Activated CD8-positive, alpha-beta memory T cell treated with anti-CD3 and anti-CD28 coated beads, Interleukin-2, amount 10 ng/mL, durations not matched to agents 7 days and 5 days (primary cell): Measurements from ENCODE around the gene TBCD. TPM values are rescaled to one million over a fixed set of nuclear protein-coding genes. Genes with fewer than 3 reads are reported as not detected.

ENCODE experiments used
- ATAC-seq: fragments of 150-1000 bp; cut with Tn5 transposase; one replicate; pipeline ENCODE4 v1.10.0; 2021; ENCODE audit warnings: moderate library complexity
- CTCF ChIA-PET: fragments of 350-600 bp; sonication (Branson Sonifier 250); formaldehyde crosslinking; loops from one replicate; lab custom pipeline; 2021; ENCODE audit warnings: antibody characterized with exemption; lab: Charles Lee
- DNase-seq: peaks from one replicate; pipeline ENCODE4 v3.0.0-alpha.2; 2020
- H3K27ac Mint-ChIP-seq: one replicate; pipeline ENCODE4 v1.8.0; 2021; ENCODE audit warnings: mild to moderate bottlenecking, mixed read lengths
- H3K27me3 Mint-ChIP-seq: one replicate; pipeline ENCODE4 v1.8.0; 2021; ENCODE audit warnings: mixed read lengths
- H3K36me3 Mint-ChIP-seq: one replicate; pipeline ENCODE4 v1.8.0; 2021; ENCODE audit warnings: mild to moderate bottlenecking, mixed read lengths
- H3K4me1 Mint-ChIP-seq: one replicate; pipeline ENCODE4 v1.8.0; 2021; ENCODE audit warnings: mixed read lengths
- H3K4me3 Mint-ChIP-seq: one replicate; pipeline ENCODE4 v1.8.0; 2021; ENCODE audit warnings: mild to moderate bottlenecking, moderate library complexity, mixed read lengths
- H3K9me3 Mint-ChIP-seq: one replicate; pipeline ENCODE4 v1.8.0; 2022; ENCODE audit warnings: low read depth, mixed read lengths
- total RNA-seq, 2 experiments: library from RNA; stranded (reverse); gene quantifications; one replicate each; pipeline ENCODE4 v1.2.3, GENCODE V29; 2021

The TBCD gene
- total RNA-seq, 2 experiments from 2014 or later, result 105 to 157 TPM

DNA sequence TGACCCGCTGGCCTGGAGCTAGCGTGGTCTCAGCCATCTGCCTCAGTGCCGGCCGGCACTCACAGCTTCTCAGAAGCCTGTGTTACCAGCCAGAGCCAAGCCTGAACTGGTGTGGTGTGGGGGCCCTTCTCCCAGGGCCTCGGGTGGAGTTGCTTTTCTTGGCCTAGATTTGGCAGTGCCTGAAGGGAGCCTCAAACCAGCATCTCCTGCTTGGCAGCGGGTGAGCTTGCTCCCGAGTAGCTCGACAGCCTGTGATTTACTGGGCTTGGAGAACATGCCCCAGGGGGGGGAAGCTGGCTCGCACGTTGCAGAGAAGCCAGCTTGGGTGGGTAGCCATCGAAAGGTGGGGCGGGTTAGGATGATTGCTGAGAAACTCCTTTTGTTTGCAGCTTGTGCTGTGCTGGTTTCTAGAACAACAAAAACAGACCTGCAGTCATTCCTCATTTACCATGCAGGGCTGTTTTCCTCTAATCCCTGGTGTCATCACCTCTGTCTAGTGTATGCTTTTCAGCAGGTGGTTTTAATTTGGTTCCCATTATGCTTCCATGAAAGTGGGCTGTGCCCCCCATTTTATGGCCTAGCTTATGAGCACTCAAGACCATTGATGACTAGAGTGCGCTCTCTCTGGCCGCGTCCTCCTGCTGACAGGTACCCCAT, 42.2 kb downstream of the TBCD start:
- CTCF ChIA-PET, result no interaction called here
- H3K36me3 Mint-ChIP-seq, result peaks cover 3% of the 10 kb centered on the region

GRCh38 chr17:82794781-82795482, 43.1 kb downstream of the TBCD start:
- Mint-ChIP-seq H3K4me3 (no peak overlapping the region), H3K27ac (no peak overlapping the region), H3K36me3 (peaks cover 5% of the 10 kb centered on the region), H3K9me3 (no peaks in the 10 kb centered on the region), H3K4me1 (no peaks in the 10 kb centered on the region), H3K27me3 (no peaks in the 10 kb centered on the region)
- CTCF ChIA-PET, result no interaction called here
- DNase-seq (no peak), ATAC-seq (no peak)

More for the DNA sequence above, 42.2 kb downstream of the TBCD start:
- ATAC-seq (no peak), DNase-seq (no peak)
- no peak overlapping the region for H3K4me3 Mint-ChIP-seq
- H3K9me3 Mint-ChIP-seq, result no peaks in the 10 kb centered on the region
- no peak overlapping the region for H3K27ac Mint-ChIP-seq
- H3K27me3 Mint-ChIP-seq, result no peaks in the 10 kb centered on the region
- H3K4me1 Mint-ChIP-seq, result no peaks in the 10 kb centered on the region

DNA sequence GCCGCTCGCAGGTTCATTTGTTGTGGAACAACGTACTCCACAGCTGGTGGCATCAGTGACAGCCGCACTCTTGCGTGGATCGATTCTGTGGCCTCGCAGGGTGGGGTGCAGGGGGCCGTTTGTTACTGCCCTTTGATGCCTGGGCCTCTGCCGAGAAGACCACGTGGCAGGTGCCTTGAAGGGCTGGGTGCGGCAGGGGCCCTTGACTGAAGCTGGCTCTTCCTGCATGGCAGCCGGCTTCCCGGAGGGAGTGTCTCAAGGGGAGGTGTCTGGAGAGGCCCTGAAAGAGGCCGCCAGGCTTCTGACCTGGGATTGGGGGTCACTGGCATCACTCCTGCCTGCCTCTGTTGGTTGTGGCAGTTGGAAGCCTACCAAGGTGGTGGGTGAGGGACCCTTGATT, 43.8 kb downstream of the TBCD start:
- CTCF ChIA-PET, result no interaction called here
- ATAC-seq, result no peak
- Mint-ChIP-seq H3K4me1 (no peaks in the 10 kb centered on the region), H3K36me3 (peaks cover 12% of the 10 kb centered on the region), H3K27me3 (no peaks in the 10 kb centered on the region), H3K9me3 (no peaks in the 10 kb centered on the region), H3K27ac (no peak overlapping the region), H3K4me3 (no peak overlapping the region)
- DNase-seq, result no peak

DNA sequence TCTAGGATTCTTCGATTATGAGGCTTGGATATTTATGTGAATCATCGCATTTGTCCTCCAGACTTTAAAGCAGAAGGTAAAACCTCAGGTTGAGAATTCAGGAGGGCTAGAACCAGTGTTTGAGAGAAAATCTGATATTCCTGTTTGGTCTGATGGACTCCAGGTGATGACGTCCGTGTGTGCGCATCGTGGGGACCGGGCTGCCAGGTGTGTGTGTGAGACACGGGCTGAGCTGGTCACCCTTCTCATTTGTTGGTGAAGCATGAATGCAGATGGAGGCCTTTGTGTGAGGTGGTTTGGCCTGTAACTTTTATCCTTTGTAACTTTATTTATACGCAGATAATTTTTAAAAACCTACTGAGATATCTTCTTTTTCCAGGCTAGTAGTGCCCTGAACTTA, 45.2 kb downstream of the TBCD start:
- ATAC-seq (no peak), DNase-seq (no peak)
- Mint-ChIP-seq H3K27me3 (no peaks in the 10 kb centered on the region), H3K4me1 (no peaks in the 10 kb centered on the region), H3K9me3 (peaks cover 6% of the 10 kb centered on the region), H3K36me3 (peaks cover 24% of the 10 kb centered on the region), H3K27ac (no peak overlapping the region), H3K4me3 (no peak overlapping the region)
- CTCF ChIA-PET, result no interaction called here

DNA sequence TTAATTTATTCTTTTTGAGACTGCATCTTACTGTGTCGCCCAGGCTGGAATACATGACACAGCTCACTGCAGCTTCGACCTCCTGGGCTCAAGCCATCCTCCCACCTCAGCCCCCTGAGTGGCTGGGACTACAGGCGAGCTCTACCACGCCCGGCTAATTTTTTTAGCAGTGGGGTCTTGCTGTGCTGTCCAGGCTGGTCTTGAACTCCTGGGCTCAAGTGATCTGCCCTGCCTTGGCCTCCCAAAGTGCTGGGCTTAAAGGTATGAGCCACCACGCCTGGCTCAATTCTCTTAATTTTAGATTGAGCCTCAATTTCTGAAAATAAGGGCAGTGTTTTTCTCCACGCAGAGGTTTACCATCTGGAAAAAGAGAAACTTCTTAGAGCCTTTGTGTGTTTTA, 46.9 kb downstream of the TBCD start:
- no peak overlapping the region for H3K27ac Mint-ChIP-seq
- H3K4me1 Mint-ChIP-seq, result no peaks in the 10 kb centered on the region
- no peak overlapping the region for H3K4me3 Mint-ChIP-seq
- H3K36me3 Mint-ChIP-seq, result peaks cover 27% of the 10 kb centered on the region
- H3K27me3 Mint-ChIP-seq, result no peaks in the 10 kb centered on the region
- no peak for DNase-seq
- CTCF ChIA-PET, result no interaction called here
- peaks cover 6% of the 10 kb centered on the region for H3K9me3 Mint-ChIP-seq
- ATAC-seq, result no peak

DNA sequence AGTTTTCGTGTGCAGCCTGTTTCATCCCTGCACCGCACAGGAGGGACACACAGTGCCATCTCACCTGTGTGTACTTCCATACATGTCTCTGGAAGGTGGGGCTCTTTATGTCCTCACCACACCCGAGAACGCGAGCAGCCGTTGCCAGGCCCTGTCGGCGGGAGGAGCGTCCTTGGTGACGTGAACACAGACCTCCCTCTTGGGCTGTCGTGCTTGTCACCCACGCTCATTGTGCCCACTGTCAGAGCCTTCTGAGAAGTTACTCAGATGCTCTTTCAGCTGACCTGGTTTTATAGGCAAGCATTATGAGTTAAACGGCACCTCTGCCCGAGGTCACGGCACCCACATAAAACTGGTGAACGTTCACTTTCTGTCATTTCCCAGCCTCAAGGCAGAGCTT, 47.7 kb downstream of the TBCD start:
- H3K36me3 Mint-ChIP-seq, result peaks cover 27% of the 10 kb centered on the region
- ATAC-seq, result no peak
- H3K9me3 Mint-ChIP-seq, result peaks cover 6% of the 10 kb centered on the region
- H3K4me3 Mint-ChIP-seq, result no peak overlapping the region
- H3K27me3 Mint-ChIP-seq, result no peaks in the 10 kb centered on the region
- H3K4me1 Mint-ChIP-seq, result no peaks in the 10 kb centered on the region
- CTCF ChIA-PET, result no interaction called here
- H3K27ac Mint-ChIP-seq, result no peak overlapping the region
- DNase-seq, result no peak

DNA sequence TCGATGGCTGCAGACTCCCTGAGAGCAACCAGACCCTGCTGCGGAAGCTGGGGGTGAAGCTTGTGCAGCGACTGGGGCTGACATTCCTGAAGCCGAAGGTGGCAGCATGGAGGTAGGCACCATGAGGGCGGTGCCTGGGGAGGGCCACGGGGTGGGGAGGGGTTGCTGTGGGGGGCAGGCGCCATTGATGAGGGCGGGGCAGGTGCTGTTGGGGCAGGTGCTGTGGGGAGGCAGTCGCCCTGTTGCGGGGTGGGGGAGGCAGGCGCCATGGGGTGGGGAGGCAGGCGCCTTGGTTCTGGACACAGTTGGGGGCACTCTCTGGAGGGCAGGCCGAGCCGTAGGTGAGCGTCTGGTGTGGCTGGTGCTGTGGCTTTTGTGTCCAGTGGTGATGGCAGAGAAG, 49.0 kb downstream of the TBCD start:
- DNase-seq, result no peak
- no peaks in the 10 kb centered on the region for H3K4me1 Mint-ChIP-seq
- H3K36me3 Mint-ChIP-seq, result peaks cover 27% of the 10 kb centered on the region
- peaks cover 6% of the 10 kb centered on the region for H3K9me3 Mint-ChIP-seq
- no peak overlapping the region for H3K4me3 Mint-ChIP-seq
- no peak overlapping the region for H3K27ac Mint-ChIP-seq
- H3K27me3 Mint-ChIP-seq, result no peaks in the 10 kb centered on the region
- CTCF ChIA-PET, result no interaction called here
- ATAC-seq, result no peak

GRCh38 chr17:82801377-82801970, 49.6 kb downstream of the TBCD start:
- H3K4me3 Mint-ChIP-seq, result no peak overlapping the region

DNA sequence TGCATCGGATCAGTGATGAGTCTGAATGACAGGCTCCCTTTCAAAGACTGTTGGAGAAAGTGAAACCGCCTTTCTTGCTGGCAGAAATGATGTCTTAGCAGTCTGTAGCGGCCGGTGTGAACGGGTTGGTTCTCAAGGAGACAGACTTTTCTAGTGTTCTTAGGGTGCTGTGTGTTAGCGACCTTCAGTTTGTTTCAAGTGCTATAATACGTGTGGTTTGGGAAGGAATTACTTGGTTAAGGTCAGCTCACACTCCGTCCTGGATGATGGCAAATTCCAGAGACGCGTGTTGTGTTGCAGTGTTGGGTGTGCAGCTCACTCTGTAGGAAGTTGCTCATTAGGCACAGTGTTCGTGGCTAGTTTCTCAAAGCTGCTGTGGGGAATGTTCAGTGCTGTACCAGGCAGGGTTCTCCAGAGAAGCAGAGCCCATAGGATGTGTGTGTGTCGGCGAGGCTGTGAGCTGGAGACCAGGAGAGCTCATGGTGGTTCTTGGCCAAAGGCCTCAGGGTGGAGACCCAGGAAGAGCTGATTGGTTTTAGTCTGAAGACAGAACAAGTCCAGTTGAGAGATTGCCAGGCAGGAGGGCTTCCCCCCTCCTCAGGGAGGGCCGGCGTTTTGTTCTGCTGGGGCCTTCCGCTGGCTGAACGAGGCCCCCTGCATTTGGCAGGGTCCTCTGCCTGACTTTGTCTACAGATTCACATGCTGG, 50.4 kb downstream of the TBCD start:
- Mint-ChIP-seq H3K36me3 (peaks cover 27% of the 10 kb centered on the region), H3K27ac (no peak overlapping the region), H3K4me1 (no peaks in the 10 kb centered on the region), H3K27me3 (no peaks in the 10 kb centered on the region), H3K9me3 (peaks cover 6% of the 10 kb centered on the region), H3K4me3 (no peak overlapping the region)
- ATAC-seq (no peak), DNase-seq (no peak)
- CTCF ChIA-PET, result no interaction called here

More at GRCh38 chr17:82801377-82801970, 49.6 kb downstream of the TBCD start:
- DNase-seq (no peak), ATAC-seq (no peak)
- peaks cover 27% of the 10 kb centered on the region for H3K36me3 Mint-ChIP-seq
- peaks cover 6% of the 10 kb centered on the region for H3K9me3 Mint-ChIP-seq
- no peak overlapping the region for H3K27ac Mint-ChIP-seq
- no peaks in the 10 kb centered on the region for H3K27me3 Mint-ChIP-seq
- no peaks in the 10 kb centered on the region for H3K4me1 Mint-ChIP-seq
- CTCF ChIA-PET, result no interaction called here

GRCh38 chr17:82803185-82803584, 51.3 kb downstream of the TBCD start:
- no peak overlapping the region for H3K4me3 Mint-ChIP-seq
- H3K27me3 Mint-ChIP-seq, result no peaks in the 10 kb centered on the region
- no peak overlapping the region for H3K27ac Mint-ChIP-seq
- DNase-seq (no peak), ATAC-seq (no peak)
- H3K36me3 Mint-ChIP-seq, result peaks cover 27% of the 10 kb centered on the region
- no peaks in the 10 kb centered on the region for H3K4me1 Mint-ChIP-seq
- peaks cover 6% of the 10 kb centered on the region for H3K9me3 Mint-ChIP-seq
- CTCF ChIA-PET, result no interaction called here

GRCh38 chr17:82803606-82804005, 51.7 kb downstream of the TBCD start:
- CTCF ChIA-PET, result no interaction called here
- Mint-ChIP-seq H3K9me3 (peaks cover 6% of the 10 kb centered on the region), H3K27me3 (no peaks in the 10 kb centered on the region), H3K36me3 (peaks cover 25% of the 10 kb centered on the region), H3K4me1 (no peaks in the 10 kb centered on the region), H3K27ac (no peak overlapping the region), H3K4me3 (no peak overlapping the region)
- ATAC-seq (no peak), DNase-seq (no peak)

DNA sequence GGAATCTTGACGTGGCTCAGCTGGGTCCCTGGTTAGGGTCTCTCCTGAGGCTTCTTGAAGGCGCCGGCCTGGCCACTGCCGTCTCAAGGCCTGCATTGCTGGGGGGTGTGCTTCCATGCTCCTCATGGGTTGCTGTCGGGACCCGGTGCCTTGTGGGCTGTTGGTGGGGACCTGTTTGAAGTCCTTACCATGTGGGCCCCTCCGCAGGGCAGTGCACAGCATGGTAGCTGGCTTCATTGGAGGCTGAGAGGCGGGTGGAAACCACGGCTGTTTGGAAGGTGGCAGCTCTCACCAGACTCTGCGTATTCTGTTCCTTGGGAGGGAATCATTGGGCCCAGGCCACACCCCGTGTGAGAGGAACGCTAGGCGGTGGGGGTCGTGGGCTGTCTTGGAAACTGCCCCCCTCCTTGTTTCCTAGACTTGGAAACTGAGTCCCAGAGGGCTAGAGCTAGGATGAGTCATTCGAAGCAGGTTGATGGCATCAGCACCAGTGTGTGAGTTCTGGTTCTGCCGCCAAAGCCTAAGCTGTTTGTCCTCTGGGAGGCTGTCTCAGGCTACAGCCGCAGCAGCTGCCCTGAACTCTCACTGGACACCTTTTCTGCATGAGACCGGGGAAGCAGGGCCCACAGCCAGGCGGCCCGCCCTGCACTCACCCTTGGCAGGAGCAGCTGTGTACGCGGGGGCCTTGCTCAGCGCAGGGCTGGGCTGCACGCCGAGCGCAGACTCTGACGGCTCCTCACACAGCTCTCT, 52.8 kb downstream of the TBCD start:
- peaks cover 24% of the 10 kb centered on the region for H3K36me3 Mint-ChIP-seq
- CTCF ChIA-PET, result interaction anchor here (1.4 kb wide), 1 partner anchor 29 kb away, joined by 3 read pairs; no protein-coding TSS in a partner anchor

DNA sequence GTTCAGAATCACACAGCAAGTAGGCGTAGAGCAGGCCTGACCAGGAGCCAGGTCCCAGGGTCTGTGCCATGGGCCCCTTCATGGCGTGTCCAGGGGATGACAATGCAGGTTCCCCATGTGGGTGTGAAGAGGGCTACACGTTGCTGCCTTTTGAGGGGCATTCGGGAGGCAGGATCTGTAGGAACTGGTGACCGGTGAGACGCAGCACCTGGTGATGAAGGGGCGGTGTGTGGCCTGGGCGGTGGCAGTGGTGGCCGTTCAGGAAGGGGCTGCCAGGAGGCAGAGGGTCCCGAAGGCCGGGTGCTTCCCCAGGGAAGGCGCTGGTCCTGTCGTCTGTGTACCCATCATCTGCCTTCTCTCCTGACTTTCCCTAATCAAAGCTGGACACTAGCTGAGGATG, 53.4 kb downstream of the TBCD start:
- ATAC-seq (no peak), DNase-seq (no peak)
- H3K4me3 Mint-ChIP-seq, result no peak overlapping the region
- H3K4me1 Mint-ChIP-seq, result no peaks in the 10 kb centered on the region
- peaks cover 6% of the 10 kb centered on the region for H3K9me3 Mint-ChIP-seq
- CTCF ChIA-PET, result interaction anchor here (1.4 kb wide), 1 partner anchor 30 kb away, joined by 3 read pairs; no protein-coding TSS in a partner anchor
- peaks cover 19% of the 10 kb centered on the region for H3K36me3 Mint-ChIP-seq
- H3K27ac Mint-ChIP-seq, result no peak overlapping the region
- no peaks in the 10 kb centered on the region for H3K27me3 Mint-ChIP-seq

More for the DNA sequence above, 52.8 kb downstream of the TBCD start:
- no peak overlapping the region for H3K4me3 Mint-ChIP-seq
- no peak overlapping the region for H3K27ac Mint-ChIP-seq
- ATAC-seq (no peak), DNase-seq (no peak)
- H3K9me3 Mint-ChIP-seq, result peaks cover 6% of the 10 kb centered on the region
- H3K4me1 Mint-ChIP-seq, result no peaks in the 10 kb centered on the region
- no peaks in the 10 kb centered on the region for H3K27me3 Mint-ChIP-seq
